ENCODE measurements around the gene PEPD. TPM values are rescaled to one million over a fixed set of nuclear protein-coding genes. Genes with fewer than 3 reads are reported as not detected.

The PEPD gene
- polyA plus RNA-seq, 1 donor from 2014 or later: 43.9 TPM

- Histone ChIP-seq H3F3A (ENCODE audit: insufficient read depth, low read length, poor library complexity, severe bottlenecking) (no peaks in the 10 kb centered on the region), H3K27me3 (ENCODE audit: insufficient read depth, low read depth, low read length) (no peaks in the 10 kb centered on the region), H3K27ac (ENCODE audit: low read length) (no peak overlapping the region), H3K4me3 (ENCODE audit: low read length) (no peak overlapping the region), H3K9me3 (ENCODE audit: low read length) (no peaks in the 10 kb centered on the region), H3K9ac (ENCODE audit: low read length) (no peak overlapping the region), H3K79me2 (replicated peaks; ENCODE audit: insufficient read depth, low read length) (no peaks in the 10 kb centered on the region), H3K9me2 (ENCODE audit: insufficient read depth, low read length) (no peaks in the 10 kb centered on the region), H3K4me2 (ENCODE audit: low read length) (no peak overlapping the region), H4K20me1 (ENCODE audit: insufficient read depth) (no peaks in the 10 kb centered on the region), H3K36me3 (ENCODE audit: insufficient read depth, low read length) (no peaks in the 10 kb centered on the region), H2AFZ (ENCODE audit: low read depth, low read length) (no peak overlapping the region)
- TF ChIP-seq MXI1 (conservative IDR thresholded peaks at IDR 0.05; ENCODE audit: poor library complexity, severe bottlenecking) (no peak), TAF1 (IDR thresholded peaks at IDR 0.05; ENCODE audit: low read depth) (no peak), EP300 (conservative IDR thresholded peaks at IDR 0.05; ENCODE audit: poor library complexity, severe bottlenecking) (no peak), RAD21 (conservative IDR thresholded peaks at IDR 0.05) (peak; percentile 42), CTCF (IDR thresholded peaks at IDR 0.05; ENCODE audit: poor library complexity, severe bottlenecking) (peak; percentile 60), SMC3 (conservative IDR thresholded peaks at IDR 0.05; ENCODE audit: poor library complexity) (peak; percentile 50), REST (IDR thresholded peaks at IDR 0.05; ENCODE audit: borderline replicate concordance) (no peak), POLR2AphosphoS5 (IDR thresholded peaks at IDR 0.05) (no peak), EZH2 (IDR thresholded peaks at IDR 0.05; ENCODE audit: borderline replicate concordance, insufficient read depth, low read length, poor library complexity, severe bottlenecking) (no peak)
Measured at GRCh38 chr19:33416307-33417215, 105.0 kb downstream of the PEPD start.

- no peaks in the 10 kb centered on the region for H3K79me2 ChIP-seq (replicated peaks; ENCODE audit: insufficient read depth, low read length)
- H3K4me3 ChIP-seq (ENCODE audit: low read length): no peak overlapping the region
- H3K4me2 ChIP-seq (ENCODE audit: low read length): no peak overlapping the region
- no peaks in the 10 kb centered on the region for H4K20me1 ChIP-seq (ENCODE audit: insufficient read depth)
- no peaks in the 10 kb centered on the region for H3K9me3 ChIP-seq (ENCODE audit: low read length)
- H3K9ac ChIP-seq (ENCODE audit: low read length): no peak overlapping the region
- no peaks in the 10 kb centered on the region for H3K9me2 ChIP-seq (ENCODE audit: insufficient read depth, low read length)
- H2AFZ ChIP-seq (ENCODE audit: low read depth, low read length): no peak overlapping the region
- TF ChIP-seq POLR2AphosphoS5 (IDR thresholded peaks at IDR 0.05) (no peak), MXI1 (conservative IDR thresholded peaks at IDR 0.05; ENCODE audit: poor library complexity, severe bottlenecking) (no peak), REST (IDR thresholded peaks at IDR 0.05; ENCODE audit: borderline replicate concordance) (no peak), SMC3 (conservative IDR thresholded peaks at IDR 0.05; ENCODE audit: poor library complexity) (no peak), TAF1 (IDR thresholded peaks at IDR 0.05; ENCODE audit: low read depth) (no peak), CTCF (IDR thresholded peaks at IDR 0.05; ENCODE audit: poor library complexity, severe bottlenecking) (no peak), RAD21 (conservative IDR thresholded peaks at IDR 0.05) (no peak), EP300 (conservative IDR thresholded peaks at IDR 0.05; ENCODE audit: poor library complexity, severe bottlenecking) (no peak), EZH2 (IDR thresholded peaks at IDR 0.05; ENCODE audit: borderline replicate concordance, insufficient read depth, low read length, poor library complexity, severe bottlenecking) (no peak)
- no peaks in the 10 kb centered on the region for H3K36me3 ChIP-seq (ENCODE audit: insufficient read depth, low read length)
- no peak overlapping the region for H3K27ac ChIP-seq (ENCODE audit: low read length)
- H3K27me3 ChIP-seq (ENCODE audit: insufficient read depth, low read depth, low read length): no peaks in the 10 kb centered on the region
- H3F3A ChIP-seq (ENCODE audit: insufficient read depth, low read length, poor library complexity, severe bottlenecking): no peaks in the 10 kb centered on the region
Measured at GRCh38 chr19:33414667-33415605, 106.7 kb downstream of the PEPD start.
